Activated CD4-positive, alpha-beta T cell treated with anti-CD3 and anti-CD28 coated beads for 36 hours (primary cell): ENCODE results near the gene TMIGD2. TPM values are rescaled to one million over a fixed set of nuclear protein-coding genes. Genes with fewer than 3 reads are reported as not detected.
A peak's percentile ranks its signal among the peaks of the same experiment; 100 is the strongest.
"Not testable (repeated sequence)": the region's sequence is repeated elsewhere in the genome, so short reads cannot be mapped to it uniquely, and the experiment has no call there.

Experiments
- ATAC-seq: fragments of 200-7000 bp; cut with Tn5 transposase; one replicate; pipeline ENCODE4 v1.10.0; 2021; ENCODE audit warnings: mild to moderate bottlenecking, moderate library complexity
- CTCF ChIA-PET: fragments of 350-600 bp; sonication (Branson Sonifier 250); formaldehyde crosslinking; loops from one replicate; lab custom pipeline; 2021; ENCODE audit warnings: antibody characterized with exemption; lab: Charles Lee
- POLR2A ChIA-PET: fragments of 350-600 bp; sonication (Branson Sonifier 250); formaldehyde crosslinking; loops from one replicate; lab custom pipeline; 2021; ENCODE audit warnings: antibody characterized with exemption, inconsistent platforms; lab: Charles Lee
- DNase-seq: peaks from one replicate; pipeline ENCODE4 v3.0.0-alpha.2; 2020
- H3K27ac Mint-ChIP-seq: one replicate; pipeline ENCODE4 v1.8.0; 2021; ENCODE audit warnings: mixed read lengths
- H3K27me3 Mint-ChIP-seq: one replicate; pipeline ENCODE4 v1.8.0; 2021; ENCODE audit warnings: mixed read lengths
- H3K36me3 Mint-ChIP-seq: one replicate; pipeline ENCODE4 v1.8.0; 2021; ENCODE audit warnings: low read depth, mixed read lengths
- H3K4me1 Mint-ChIP-seq: one replicate; pipeline ENCODE4 v1.8.0; 2021; ENCODE audit warnings: mixed read lengths
- H3K4me3 Mint-ChIP-seq: one replicate; pipeline ENCODE4 v1.8.0; 2021; ENCODE audit warnings: mild to moderate bottlenecking, moderate library complexity, mixed read lengths
- H3K9me3 Mint-ChIP-seq: one replicate; pipeline ENCODE4 v1.8.0; 2021; ENCODE audit warnings: low read depth, mixed read lengths
- intact Hi-C, 2 experiments: fragments of 100-400 bp; cut with DNase I in 1 of 2; cut with micrococcal nuclease in 1 of 2; formaldehyde crosslinking; loops; one replicate each; pipeline versions ENCODE4 v1.14.2 to v1.15.1; 2022 to 2024; cut with DNase I, micrococcal nuclease
- total RNA-seq, 2 experiments: library from RNA; stranded (reverse); gene quantifications; one replicate each; pipeline ENCODE4 v1.2.3, GENCODE V29; 2021

Gene TMIGD2, protein sequence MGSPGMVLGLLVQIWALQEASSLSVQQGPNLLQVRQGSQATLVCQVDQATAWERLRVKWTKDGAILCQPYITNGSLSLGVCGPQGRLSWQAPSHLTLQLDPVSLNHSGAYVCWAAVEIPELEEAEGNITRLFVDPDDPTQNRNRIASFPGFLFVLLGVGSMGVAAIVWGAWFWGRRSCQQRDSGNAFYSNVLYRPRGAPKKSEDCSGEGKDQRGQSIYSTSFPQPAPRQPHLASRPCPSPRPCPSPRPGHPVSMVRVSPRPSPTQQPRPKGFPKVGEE
- total RNA-seq: 10 to 100 TPM; 15.8 to 16.1 TPM

DNA sequence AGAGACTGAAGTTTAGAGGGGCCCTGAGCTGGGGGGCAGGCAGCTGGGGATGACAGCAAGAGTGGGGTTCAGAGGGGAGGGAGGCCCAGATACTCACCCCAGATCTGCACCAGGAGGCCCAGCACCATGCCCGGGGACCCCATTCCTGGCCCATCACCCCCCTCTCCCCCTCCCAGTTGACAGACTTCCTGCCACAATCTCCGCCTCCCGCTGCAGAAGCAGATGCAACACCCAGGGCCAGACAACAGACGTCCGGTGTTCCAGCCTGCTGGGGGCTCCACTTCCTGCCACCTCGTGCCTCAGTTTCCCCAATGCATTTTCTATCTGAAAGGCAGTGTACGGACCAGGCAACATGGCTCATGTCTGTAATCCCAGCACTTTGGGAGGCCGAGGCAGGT, at the start of gene TMIGD2:
Gene TMIGD2 (minus strand): TSS at position 147 of the 398 bp plus-strand sequence. CDS start 4 bp downstream, at position 143.
- ATAC-seq: peak; percentile 17
- H3K4me1 Mint-ChIP-seq: peaks cover 44% of the 10 kb centered on the region

GRCh38 chr19:4350726-4351125, 48.5 kb upstream of the TMIGD2 start:
- ATAC-seq: no peak
- intact Hi-C loops: no loop called here
- H3K27ac Mint-ChIP-seq: no peak overlapping the region
- peaks cover 2% of the 10 kb centered on the region for H3K4me1 Mint-ChIP-seq
- no peak for DNase-seq
- H3K36me3 Mint-ChIP-seq: peaks cover 12% of the 10 kb centered on the region
- no peak overlapping the region for H3K4me3 Mint-ChIP-seq
- H3K27me3 Mint-ChIP-seq: no peaks in the 10 kb centered on the region
- ChIA-PET CTCF (interaction anchor here (3.1 kb wide), 1 partner anchor 8 kb away, joined by 37 read pairs; the partner anchor contains the start of gene MPND), POLR2A (no interaction called here)
- H3K9me3 Mint-ChIP-seq: no peaks in the 10 kb centered on the region

More for the DNA sequence above, at the start of gene TMIGD2:
- Mint-ChIP-seq H3K27ac (peak within 1 kb of the TSS; percentile 92), H3K36me3 (no peaks in the 10 kb centered on the region), H3K9me3 (no peaks in the 10 kb centered on the region), H3K4me3 (peak within 1 kb of the TSS; percentile 79), H3K27me3 (no peaks in the 10 kb centered on the region)
- peak; percentile 52 for DNase-seq
- intact Hi-C loops: loop anchor here (2.0 to 5.0 kb wide), 2 partner anchors 35 to 73 kb away; partner anchors contain the start of gene EBI3 (in 1 of the 2)
- CTCF ChIA-PET: interaction anchor here (0.5 to 1.2 kb wide), 6 partner anchors 17 to 1643 kb away, joined by 3 to 4 read pairs (median 3); no protein-coding TSS in a partner anchor
- POLR2A ChIA-PET: interaction anchor here (1.3 kb wide), 1 partner anchor 41 kb away, joined by 4 read pairs; the partner anchor contains the start of gene MPND

DNA sequence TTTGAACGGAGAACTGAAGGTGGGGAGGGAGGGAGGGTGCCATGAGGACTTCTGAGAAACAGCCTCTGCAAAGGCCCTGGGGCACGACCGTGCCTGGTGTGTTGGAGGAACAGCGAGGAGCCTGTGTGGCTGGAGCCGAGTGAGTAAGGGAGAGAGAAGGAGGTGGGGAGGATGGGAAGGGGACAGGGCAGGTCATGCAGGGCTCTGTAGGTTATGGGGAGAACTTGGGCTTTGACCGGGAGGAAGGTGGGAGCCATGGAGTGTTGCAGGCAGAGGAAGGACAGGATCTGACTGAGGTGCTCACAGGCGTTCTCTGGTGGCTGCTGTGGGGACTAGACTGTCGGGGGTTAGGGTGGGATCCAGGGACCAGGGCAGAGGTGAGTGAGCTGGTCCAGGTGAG, 47.9 kb upstream of the TMIGD2 start:
- Mint-ChIP-seq H3K36me3 (peaks cover 14% of the 10 kb centered on the region), H3K27ac (no peak overlapping the region), H3K27me3 (no peaks in the 10 kb centered on the region), H3K4me3 (no peak overlapping the region), H3K4me1 (peaks cover 2% of the 10 kb centered on the region), H3K9me3 (no peaks in the 10 kb centered on the region)
- POLR2A ChIA-PET: no interaction called here
- DNase-seq (no peak), ATAC-seq (no peak)
- CTCF ChIA-PET: interaction anchor here (0.6 kb wide), 1 partner anchor 82 kb away, joined by 3 read pairs; no protein-coding TSS in a partner anchor
- intact Hi-C loops: no loop called here

DNA sequence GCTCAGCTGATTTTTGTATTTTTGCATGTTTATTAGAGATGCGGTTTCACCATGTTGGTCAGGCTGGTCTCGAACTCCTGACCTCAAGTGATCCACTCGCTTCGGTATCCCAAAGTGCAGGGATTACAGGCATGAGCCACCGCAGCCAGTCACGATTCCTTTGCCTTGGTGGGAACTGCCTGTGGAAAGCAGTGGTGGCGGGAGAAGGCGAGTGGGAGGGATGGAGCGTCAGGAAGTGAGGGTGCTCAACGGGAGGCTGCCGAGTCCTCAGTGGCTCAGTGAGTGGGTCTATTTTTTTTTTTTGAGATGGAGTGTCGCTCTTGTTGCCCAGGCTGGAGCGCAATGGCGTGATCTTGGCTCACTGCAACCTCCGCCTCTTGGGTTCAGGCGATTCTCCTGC, 47.0 kb upstream of the TMIGD2 start:
- H3K4me3 Mint-ChIP-seq, H3K4me1 Mint-ChIP-seq, ATAC-seq, POLR2A ChIA-PET, H3K27ac Mint-ChIP-seq, DNase-seq, H3K27me3 Mint-ChIP-seq, H3K9me3 Mint-ChIP-seq: not testable (repeated sequence)
- CTCF ChIA-PET: interaction anchor here (0.7 kb wide), 1 partner anchor 73 kb away, joined by 3 read pairs; no protein-coding TSS in a partner anchor
- peaks cover 14% of the 10 kb centered on the region for H3K36me3 Mint-ChIP-seq
- intact Hi-C loops: loop anchor here in 1 of 2 experiments (10.0 kb wide), 1 partner anchor 1336 kb away; the partner anchor contains the start of genes HSD11B1L and MICOS13

GRCh38 chr19:4347521-4347920, 45.3 kb upstream of the TMIGD2 start:
- DNase-seq (no peak), ATAC-seq (no peak)
- H3K9me3 Mint-ChIP-seq: no peaks in the 10 kb centered on the region
- ChIA-PET CTCF (interaction anchor here (0.8 to 1.0 kb wide), 2 partner anchors 25 to 81 kb away, joined by 3 to 5 read pairs; no protein-coding TSS in a partner anchor), POLR2A (no interaction called here)
- no peaks in the 10 kb centered on the region for H3K27me3 Mint-ChIP-seq
- H3K36me3 Mint-ChIP-seq: peaks cover 12% of the 10 kb centered on the region
- no peak overlapping the region for H3K4me3 Mint-ChIP-seq
- intact Hi-C loops: loop anchor here in 1 of 2 experiments (10.0 kb wide), 1 partner anchor 1337 kb away; the partner anchor contains the start of genes HSD11B1L and MICOS13
- H3K27ac Mint-ChIP-seq: no peak overlapping the region
- H3K4me1 Mint-ChIP-seq: peaks cover 4% of the 10 kb centered on the region

GRCh38 chr19:4346020-4346383, 43.8 kb upstream of the TMIGD2 start:
- Mint-ChIP-seq H3K4me1 (peaks cover 4% of the 10 kb centered on the region), H3K4me3 (no peak overlapping the region), H3K9me3 (no peaks in the 10 kb centered on the region), H3K36me3 (peaks cover 12% of the 10 kb centered on the region), H3K27me3 (no peaks in the 10 kb centered on the region), H3K27ac (no peak overlapping the region)
- DNase-seq (no peak), ATAC-seq (no peak)
- intact Hi-C loops: loop anchor here in 1 of 2 experiments (10.0 kb wide), 1 partner anchor 1339 kb away; the partner anchor contains the start of genes HSD11B1L and MICOS13
- ChIA-PET CTCF (interaction anchor here (1.1 kb wide), 1 partner anchor 79 kb away, joined by 4 read pairs; no protein-coding TSS in a partner anchor), POLR2A (no interaction called here)

GRCh38 chr19:4345342-4346019, 43.3 kb upstream of the TMIGD2 start:
- Mint-ChIP-seq H3K27ac (no peak overlapping the region), H3K4me3 (peak overlapping the region; percentile 39), H3K9me3 (no peaks in the 10 kb centered on the region), H3K4me1 (peaks cover 4% of the 10 kb centered on the region), H3K27me3 (no peaks in the 10 kb centered on the region), H3K36me3 (peaks cover 12% of the 10 kb centered on the region)
- intact Hi-C loops: loop anchor here in 1 of 2 experiments (10.0 kb wide), 1 partner anchor 1339 kb away; the partner anchor contains the start of genes HSD11B1L and MICOS13
- POLR2A ChIA-PET: no interaction called here
- no peak for ATAC-seq
- CTCF ChIA-PET: interaction anchor here (0.6 to 1.1 kb wide), 2 partner anchors 78 to 360 kb away, joined by 4 to 5 read pairs; no protein-coding TSS in a partner anchor
- DNase-seq: no peak

DNA sequence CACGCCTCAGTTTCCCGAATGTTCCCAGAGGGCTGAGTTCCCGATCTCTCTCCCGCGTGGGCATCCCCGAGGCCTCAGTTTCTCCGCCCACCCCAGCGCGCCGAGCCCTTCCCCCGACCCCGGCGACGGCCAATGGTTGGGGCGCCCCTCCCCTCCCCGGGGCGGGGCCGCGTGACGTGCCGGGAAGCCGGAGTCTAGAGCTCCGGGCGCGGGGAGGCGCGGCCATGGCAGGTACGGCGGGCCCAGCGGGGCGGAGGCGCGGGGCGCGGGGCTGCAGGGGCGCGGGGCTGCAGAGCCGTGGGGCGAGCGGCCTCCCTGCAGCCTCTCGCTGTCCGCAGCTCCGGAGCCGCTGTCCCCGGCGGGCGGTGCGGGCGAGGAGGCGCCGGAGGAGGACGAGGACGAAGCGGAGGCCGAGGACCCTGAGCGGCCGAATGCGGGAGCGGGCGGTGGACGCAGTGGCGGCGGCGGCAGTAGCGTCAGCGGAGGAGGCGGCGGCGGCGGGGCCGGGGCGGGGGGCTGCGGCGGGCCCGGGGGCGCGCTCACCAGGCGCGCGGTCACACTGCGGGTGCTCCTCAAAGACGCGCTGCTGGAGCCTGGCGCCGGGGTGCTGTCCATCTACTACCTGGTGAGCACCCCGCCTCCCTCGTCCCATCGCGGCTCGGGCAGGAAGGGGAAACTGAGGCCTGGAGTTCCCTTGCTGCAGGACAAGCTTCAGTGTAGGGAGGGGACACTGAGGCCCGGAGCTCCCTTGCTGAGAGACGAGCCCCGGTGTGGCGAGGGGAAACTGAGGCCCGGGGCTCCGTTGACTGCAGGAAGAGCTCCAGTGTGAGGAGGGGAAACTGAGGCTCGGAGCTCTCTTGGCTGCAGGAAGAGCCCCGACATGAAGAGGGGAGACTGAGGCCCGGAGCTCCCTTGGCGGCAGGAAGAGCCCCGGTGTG, 41.5 kb upstream of the TMIGD2 start, which contains the start of gene MPND:
Gene MPND (plus strand): TSS at position 193 of the 938 bp plus-strand sequence. CDS start 32 bp downstream, at position 225.
- Mint-ChIP-seq H3K27ac (peak within 1 kb of the TSS; percentile 93), H3K36me3 (peaks cover 12% of the 10 kb centered on the region), H3K4me1 (peaks cover 9% of the 10 kb centered on the region), H3K4me3 (peak within 1 kb of the TSS; percentile 89), H3K27me3 (no peaks in the 10 kb centered on the region), H3K9me3 (no peaks in the 10 kb centered on the region)
- POLR2A ChIA-PET: interaction anchor here (0.6 to 2.9 kb wide), 13 partner anchors 9 to 785 kb away, joined by 3 to 12 read pairs (median 4); partner anchors contain the start of genes CHAF1A, TMIGD2 and YJU2
- peak; percentile 96 for DNase-seq
- CTCF ChIA-PET: interaction anchor here (0.6 to 3.1 kb wide), 6 partner anchors 8 to 118 kb away, joined by 3 to 37 read pairs (median 6); no protein-coding TSS in a partner anchor
- peak; percentile 66 for ATAC-seq
- intact Hi-C loops: loop anchor here (1.0 to 10.0 kb wide), 16 partner anchors 15 to 1341 kb away; partner anchors contain the start of genes YJU2 (in 2 of the 2), ANKRD24 (in 1 of the 2), CHAF1A (in 1 of the 2) and FSD1 (in 1 of the 2)

GRCh38 chr19:4342615-4343369, 40.6 kb upstream of the TMIGD2 start:
- peak; percentile 91 for ATAC-seq
- intact Hi-C loops: loop anchor here (1.0 to 10.0 kb wide), 17 partner anchors 14 to 1342 kb away; partner anchors contain the start of genes YJU2 (in 2 of the 2), ANKRD24 (in 1 of the 2), CHAF1A (in 1 of the 2) and FSD1 (in 1 of the 2)
- Mint-ChIP-seq H3K4me1 (peaks cover 17% of the 10 kb centered on the region), H3K27me3 (no peaks in the 10 kb centered on the region), H3K27ac (peak overlapping the region; percentile 93), H3K36me3 (peaks cover 10% of the 10 kb centered on the region), H3K9me3 (no peaks in the 10 kb centered on the region), H3K4me3 (peak overlapping the region; percentile 89)
- ChIA-PET POLR2A (interaction anchor here (0.6 to 2.9 kb wide), 12 partner anchors 10 to 141 kb away, joined by 3 to 12 read pairs (median 4); partner anchors contain the start of genes CHAF1A, TMIGD2 and YJU2), CTCF (interaction anchor here (0.5 to 3.1 kb wide), 11 partner anchors 9 to 650 kb away, joined by 3 to 37 read pairs (median 5); partner anchors contain the start of genes CHAF1A and YJU2)
- peak; percentile 97 for DNase-seq
